Measurements from ENCODE around the gene NSF.
A peak's percentile ranks its signal among the peaks of the same experiment; 100 is the strongest.
"Not testable (repeated sequence)": the region's sequence is repeated elsewhere in the genome, so short reads cannot be mapped to it uniquely, and the experiment has no call there.

NSF gene

DNA sequence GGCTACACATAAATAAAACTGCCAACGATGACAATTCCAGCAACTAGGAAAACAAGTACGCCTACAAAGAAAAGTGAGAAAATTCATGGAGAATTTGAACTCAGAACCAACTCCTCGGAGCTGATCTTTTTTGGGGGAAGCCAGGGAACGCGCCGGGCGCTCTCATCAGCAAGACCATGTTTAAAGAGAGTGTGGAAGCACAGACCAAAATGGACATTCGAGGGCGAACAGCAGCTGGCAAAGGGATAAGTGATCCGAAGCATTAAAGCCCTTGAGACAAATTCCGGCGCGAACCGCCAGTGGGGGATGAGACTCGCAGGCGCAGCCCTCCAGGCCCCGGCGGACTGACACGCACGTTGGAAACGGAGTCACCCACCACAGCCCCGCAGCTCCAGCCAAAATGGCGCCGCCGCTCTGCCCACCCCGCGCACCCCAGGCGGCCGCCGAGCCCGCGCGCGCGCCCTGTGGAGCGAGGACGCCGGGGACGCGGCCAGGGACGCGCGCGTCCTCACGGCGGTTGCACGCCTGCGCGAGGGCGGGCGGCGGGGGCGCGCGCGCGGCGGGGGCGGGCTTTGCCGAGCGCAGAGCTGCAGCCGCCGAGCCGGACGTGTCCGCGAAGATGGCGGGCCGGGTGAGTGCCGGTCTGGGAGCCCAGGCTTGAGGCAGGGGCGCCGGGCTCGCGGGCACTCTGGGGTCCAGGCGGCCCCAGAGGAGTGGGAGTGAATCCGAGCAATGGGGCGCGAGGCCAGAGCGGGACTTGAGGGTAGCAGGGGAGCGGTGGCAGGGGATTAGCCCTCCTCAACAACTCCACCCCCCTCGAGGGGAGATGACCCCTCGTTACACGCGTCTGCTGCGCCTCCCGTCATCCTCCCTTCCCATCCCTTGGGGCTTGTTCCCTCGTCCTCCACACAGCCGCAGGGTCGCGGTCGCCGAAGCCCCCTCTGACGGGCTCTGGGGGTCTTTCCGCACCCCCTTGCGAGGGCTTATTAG lies at the start of gene NSF:
Gene NSF (plus strand): TSS at position 513 of the 990 bp plus-strand sequence. CDS start 107 bp downstream, at position 620.
- DNase-seq: not testable (repeated sequence)

DNA sequence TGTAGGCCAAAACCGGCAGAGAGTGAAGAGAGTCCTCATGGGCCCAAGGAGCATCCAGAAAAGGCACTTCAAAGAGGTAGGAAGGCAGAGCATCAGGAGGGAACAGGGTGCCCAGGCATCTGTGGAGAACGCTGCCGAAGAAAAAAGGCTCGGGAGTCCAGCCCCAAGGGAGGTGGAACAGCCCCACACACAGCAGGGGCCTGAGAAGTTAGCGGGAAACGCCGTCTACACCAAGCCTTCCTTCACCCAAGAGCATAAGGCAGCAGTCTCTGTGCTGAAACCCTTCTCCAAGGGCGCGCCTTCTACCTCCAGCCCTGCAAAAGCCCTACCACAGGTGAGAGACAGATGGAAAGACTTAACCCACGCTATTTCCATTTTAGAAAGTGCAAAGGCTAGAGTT lies 41.9 kb upstream of the NSF start:
- DNase-seq: peak in 1 of 2 experiments; percentile 3

DNA sequence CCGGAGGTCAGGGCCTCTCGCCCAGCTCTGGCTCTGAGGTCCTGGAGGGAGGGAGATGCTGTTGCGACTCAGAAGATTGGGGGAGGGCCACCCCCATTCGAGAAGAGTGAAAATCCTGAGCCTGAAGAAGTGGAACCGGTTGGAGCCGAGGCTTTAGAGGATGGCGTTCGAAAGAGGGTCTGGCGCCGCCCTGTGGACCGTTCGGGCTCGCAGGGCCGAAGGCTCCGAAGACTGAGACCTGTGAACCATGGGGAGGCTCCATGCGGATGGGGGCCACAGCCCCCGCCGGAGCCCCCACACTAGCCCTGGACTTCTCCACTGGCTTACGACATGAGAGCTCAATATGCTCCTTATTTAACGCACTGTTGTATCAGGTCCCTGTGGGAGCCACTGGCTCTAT lies 31.3 kb upstream of the NSF start:
- DNase-seq: not testable (repeated sequence)

DNA sequence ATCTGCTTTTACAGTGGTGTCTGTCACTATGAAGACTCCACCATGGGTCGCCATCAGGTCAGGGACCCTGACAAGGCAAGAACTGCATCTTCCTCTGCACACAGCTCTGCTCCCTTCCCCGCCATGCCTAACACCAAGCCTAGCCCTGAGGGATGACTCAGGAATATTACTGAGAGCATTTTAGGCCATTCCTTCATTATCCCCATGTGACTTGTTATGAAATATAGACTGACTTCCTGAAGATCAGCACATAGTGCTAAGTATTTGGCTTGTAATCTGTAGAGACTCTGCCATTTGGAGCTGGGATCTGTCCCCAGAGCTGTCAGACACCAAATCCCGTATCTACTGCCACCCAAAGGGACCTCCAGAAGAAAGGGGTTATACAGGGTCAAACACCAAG lies 30.4 kb upstream of the NSF start:
- DNase-seq: not testable (repeated sequence)

DNA sequence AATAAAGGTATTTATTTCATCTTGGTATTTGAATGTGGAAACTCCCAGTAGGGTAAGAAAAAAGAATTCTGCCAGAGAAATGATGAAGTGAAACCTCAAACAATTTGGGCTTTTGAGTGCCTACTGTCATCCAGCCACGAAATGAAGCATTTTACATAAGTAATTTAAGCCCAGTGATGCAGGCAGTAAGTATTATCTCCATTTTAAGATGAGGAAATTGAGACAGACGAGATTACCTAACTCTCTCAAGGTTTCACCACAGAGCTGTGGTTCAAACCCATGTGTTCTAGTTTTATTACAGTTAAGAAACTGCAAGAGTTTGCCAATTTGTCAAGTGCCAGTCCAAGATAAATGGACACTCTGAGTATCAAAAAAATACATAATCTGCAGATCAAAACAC lies 24.2 kb upstream of the NSF start:
- not testable (repeated sequence) for DNase-seq

DNA sequence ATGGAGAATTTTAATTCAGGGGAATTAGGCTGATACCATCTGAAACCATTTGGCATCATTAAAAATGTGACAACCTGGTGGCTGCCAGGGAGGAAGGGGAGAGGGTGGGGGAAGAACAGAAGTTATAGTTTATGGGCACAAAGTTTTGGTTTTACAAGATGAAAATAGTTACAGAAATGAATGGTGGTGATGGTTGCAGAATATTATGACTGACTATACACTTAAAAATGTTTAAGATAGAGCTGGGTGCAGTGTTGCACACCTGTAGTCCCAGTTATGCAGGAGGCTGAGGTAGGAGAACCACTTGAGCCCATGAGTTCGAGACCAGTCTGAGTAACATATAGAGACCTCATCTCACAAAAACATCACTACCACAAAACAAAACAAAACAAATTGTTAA lies 23.5 kb upstream of the NSF start:
- not testable (repeated sequence) for DNase-seq

DNA sequence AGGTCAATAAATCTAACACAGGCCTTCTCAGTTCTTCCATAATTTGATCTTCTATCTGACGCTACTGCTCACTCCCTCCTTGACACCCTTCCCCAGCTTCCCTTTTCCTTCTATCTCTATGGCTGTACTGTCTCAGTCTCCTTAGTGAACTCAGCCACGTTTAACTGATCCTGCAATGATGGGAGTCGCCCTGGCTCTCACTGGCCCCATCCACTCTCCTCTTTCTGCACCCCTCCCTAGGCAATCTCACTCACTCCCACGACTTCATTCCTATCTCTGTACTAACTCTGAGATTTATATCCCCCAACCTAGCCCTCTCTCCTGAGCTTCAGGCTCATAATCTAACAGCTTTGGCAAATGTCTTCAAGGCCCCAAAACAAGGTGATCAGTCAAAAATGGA lies 18.7 kb upstream of the NSF start:
- not testable (repeated sequence) for DNase-seq

DNA sequence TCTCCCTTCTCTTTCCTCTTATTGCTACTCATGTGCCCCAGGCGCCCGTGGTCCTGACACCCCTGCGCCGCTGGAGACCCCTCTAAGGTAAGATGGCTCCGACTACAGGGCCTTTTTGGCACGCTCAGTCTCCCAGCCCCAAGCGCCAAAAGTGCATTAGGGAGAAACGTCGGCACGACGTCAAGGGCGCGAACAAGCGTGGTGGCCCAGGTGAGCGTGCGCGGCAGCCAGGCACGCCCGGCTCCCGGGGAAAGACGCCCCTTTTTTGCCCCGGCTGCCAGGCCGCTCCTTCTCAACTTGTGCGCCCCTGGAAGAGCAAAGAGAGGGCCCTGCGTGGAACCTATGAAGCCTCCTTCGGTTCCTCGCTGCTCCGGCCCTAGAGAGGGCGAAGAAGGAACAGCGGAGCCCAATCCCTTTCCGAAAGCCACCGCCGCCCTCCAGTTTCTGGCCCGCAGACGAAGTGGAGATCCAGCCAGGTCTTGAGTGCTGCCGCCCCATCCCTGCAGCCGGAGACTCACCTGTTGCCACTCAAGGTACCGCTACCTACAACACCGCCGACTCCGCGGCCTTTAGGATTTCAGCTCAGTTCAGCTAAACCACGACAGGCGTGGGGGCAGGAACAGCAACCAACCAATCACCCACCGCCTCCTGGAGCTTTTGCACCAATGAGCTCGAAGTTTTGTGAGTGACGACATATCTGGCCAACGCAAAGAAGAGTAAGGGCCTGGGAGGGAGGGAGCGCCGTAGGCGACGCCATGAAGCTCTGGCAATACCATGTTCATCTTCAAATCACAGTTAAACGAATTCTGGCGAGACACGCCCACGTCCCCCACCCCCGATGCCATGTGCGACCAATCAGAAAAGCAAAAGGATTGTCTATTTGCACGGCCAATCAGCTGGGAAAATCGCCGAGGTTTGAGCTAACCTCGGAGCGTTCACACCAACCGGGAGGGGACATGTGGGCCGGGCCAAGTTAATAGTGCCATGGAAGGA lies 11.1 kb upstream of the NSF start, which contains the start of gene ARL17A:
Gene ARL17A (minus strand): TSS at position 609 of the 993 bp plus-strand sequence. CDS start 3,369 bp downstream, outside the sequence.
- DNase-seq: peak; percentile 74 to 80

DNA sequence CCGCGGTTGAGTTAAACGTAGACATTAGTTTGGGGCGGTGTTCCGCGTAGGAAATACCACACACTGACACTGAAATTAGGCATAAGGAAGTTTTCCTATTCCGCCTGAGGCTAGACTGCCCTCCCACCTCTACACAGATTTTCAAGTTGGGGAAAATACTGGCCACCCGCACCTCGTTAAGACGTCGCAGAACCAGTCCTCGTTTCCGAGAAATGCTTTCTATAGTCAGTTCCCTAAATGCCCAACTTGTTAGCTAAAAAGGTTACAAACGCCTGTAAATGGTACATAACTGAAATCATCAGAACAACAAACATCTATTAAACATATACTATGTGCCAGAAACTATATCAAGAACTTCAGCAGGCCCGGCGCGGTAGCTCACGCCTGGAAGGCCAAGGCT lies 10.4 kb upstream of the NSF start:
- not testable (repeated sequence) for DNase-seq

DNA sequence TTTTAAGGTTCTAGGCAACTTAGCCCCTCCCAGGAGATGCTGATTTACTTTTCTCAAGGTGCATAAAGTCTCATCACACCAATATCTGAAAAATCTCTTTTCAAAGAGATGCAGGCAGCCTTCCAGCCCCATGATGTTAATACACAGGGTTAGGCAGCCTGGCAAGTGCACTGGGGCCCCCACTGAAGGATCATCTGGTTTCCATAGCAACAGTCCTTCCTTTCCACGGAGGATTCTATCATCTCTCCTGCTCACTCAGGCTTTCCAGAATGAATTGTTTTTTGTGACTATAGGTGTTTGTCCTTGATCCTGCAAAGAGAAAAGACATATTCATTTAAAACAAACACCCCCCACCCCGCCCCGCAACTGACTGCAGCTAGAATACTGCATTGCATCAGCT lies 5.0 kb upstream of the NSF start:
- not testable (repeated sequence) for DNase-seq

DNA sequence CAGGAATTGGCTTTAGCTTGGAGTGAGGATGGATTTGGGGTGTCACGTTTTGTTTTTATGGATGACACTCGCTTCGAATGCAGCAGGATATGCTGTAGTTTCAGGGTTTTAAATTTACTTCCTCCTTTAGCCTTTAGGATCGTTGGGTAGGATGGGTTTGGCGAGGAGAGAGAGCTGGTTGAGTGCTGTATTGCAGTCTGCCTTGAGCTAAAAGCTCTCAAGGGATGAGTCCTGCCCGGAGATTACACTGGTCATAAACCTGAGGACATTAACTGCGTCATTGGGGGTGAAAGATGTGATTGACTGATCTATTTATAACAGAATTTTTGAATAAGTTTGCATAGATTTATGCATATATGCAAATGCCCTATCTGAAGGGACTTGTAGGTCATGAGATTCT lies 863 bp downstream of the NSF start:
- not testable (repeated sequence) for DNase-seq

DNA sequence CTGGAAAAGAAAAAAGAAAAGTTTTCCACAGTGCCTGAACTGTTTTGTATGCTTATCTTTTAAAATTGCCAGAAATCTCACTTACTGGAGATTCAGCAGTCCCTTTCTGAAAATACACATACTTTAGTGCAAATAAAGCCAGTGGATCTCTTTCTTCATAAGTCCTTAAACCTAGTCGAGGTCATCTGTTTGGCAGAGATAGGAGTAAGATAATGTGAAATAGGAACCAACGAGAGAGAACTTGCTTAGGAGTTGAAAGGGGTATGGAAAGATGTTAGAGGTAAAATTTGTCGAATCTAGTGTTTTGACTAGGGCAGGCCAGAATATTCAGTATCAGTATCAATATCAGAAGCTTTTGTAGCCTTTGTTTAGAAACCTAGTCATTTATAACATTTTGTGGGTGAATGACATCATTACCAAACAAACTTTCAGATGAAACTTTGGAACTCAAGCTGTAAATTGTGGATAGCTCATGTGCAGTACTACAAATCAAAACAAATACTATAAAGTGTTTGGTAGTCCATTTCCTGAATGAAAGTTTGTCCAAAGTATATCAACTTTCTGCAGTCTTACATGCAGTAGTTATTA lies 8.0 kb downstream of the NSF start:
- not testable (repeated sequence) for DNase-seq

DNA sequence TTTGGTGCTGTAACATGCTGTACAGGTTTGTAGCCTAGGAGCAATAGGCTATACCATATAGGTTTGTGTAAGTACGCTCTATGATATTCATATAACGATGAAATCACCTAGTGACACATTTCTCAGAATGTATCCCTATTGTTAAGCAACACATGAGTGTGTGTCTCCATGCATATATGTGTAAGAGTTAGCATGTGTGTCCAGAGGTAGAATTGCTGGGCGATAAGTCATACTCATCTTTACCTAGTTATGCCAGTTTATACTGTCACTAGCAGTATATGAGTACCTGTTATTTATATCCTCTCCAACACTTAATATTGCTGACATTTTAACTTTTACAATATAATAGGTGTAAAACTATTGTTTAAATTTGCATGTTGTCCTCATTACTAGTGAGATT lies 10.3 kb downstream of the NSF start:
- not testable (repeated sequence) for DNase-seq

DNA sequence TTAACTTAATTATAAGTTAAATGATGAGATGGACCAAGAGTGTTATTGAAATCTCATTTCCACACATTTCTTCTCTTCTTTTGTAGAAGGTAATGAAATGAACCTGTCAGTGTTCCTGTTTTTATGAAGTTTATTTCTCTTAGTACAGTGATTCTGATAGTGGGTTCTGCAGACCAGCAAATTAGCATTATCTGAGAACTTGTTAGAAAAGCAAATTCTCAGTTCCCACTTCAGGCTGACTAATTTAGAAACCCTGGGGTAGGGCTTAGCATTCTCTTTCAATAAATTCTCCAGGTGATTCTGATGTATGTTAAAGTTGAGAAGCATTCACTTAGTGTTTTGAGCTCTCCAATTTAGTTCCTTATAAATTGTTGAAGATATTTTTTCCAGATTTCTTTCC lies 12.7 kb downstream of the NSF start:
- not testable (repeated sequence) for DNase-seq

DNA sequence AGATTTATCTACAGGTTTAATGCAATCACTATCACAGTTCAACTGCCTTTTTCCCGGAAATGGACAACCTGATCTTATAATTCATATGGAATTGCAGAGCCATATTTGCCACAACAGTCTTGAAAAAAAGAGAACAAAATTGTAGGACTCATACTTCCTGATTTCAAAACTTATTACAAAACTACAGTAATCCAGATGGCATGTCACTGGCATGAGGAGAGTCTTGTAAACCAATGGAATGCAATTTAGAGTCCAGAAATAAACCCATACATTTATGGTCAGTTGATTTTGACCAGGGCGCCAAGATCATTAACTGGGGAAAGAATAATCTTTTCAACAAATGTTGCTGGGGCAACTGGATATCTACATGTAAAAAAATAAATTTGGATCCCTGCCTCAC lies 20.8 kb downstream of the NSF start:
- DNase-seq: not testable (repeated sequence)

DNA sequence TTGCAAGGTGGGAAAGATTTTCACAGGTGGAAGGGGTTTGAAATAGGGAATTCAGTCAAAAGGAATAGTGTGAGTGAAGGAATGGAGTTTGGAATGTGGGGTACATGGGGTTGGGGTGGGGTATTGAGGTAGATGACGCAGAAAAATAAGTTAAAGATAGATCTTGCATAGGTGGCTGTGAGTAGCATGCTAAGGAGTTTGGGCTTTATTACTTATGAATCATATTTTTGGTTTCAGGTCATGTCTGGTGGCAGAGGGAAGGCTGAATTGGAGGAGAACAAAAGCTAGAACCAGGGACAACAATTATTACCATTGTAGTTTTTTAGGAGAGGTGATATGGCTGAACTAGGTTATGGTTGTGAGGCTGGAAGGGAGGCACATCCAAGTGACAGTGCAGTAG lies 23.4 kb downstream of the NSF start:
- not testable (repeated sequence) for DNase-seq

DNA sequence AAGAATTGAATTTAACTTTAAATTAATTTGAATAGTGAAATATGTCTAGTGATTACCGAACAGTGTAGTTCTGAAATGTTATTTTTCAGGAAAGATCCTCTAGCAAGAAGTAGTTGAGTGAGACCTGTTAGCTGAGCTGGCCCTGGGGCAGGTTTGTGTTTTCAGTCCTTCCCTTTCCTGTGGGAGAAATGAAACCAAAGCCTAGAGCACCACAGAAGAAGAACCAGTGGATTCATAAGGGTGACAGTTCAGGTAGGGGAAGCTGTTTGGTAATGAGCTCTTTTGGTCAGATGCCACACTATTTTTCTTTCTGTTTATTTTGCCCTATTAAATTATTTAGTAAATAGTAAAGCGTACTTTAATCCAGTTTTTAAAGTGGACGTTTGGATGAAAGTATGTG lies 26.7 kb downstream of the NSF start:
- not testable (repeated sequence) for DNase-seq

DNA sequence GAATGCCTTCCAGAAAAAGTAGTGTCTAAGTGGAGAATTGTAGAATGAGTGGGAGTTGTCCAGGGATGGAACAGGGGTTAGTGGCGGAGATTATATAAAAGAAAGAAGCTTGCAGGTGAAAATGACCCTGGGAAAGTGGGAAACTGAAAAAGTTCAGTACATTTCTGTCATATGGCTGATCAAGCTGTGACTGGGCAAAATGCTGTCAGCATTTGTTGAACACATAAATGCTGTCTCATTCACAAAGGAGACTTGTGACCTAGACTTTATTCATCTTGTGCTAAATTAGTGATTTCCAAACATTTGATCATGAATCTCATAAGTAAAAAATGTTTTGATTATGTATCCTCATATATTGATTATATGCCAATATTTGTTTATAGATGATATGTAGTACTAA lies 28.5 kb downstream of the NSF start:
- not testable (repeated sequence) for DNase-seq

DNA sequence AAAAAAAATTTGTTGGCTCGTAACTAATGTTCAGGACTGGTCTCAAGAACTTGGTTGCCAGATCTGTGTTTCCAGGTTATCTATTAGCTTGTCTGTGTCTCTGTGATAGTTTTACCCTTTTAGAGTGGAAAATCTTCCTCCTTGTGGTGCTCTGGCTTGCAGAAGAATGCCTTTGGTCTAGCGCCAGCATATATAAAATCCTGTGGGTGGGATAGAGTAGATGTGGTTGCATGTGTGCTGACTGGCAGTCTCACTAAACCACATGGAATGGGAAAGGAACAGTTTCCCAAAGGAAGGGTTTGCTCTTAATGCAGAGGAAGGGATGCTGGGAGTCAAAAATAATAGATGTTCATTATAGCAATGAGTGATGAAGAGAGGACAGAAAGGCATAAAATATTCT lies 33.3 kb downstream of the NSF start:
- DNase-seq: not testable (repeated sequence)

DNA sequence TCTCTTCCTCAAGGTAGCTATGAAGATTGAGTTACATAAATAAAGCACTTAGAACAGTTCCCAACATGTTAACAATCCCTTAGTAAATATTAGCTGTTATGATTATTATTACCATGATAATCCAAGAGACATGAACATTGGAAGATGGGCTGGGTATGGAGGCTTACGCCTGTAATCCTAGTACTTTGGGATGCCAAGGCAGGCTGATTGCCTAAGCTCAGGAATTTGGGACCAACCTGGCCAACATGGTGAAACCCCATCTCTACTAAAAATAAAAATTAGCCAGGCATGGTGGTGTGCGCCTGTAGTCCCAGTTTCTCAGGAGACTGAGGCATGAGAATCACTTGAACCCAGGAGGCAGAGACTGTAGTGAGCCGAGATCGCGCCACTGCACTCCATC lies 34.3 kb downstream of the NSF start:
- not testable (repeated sequence) for DNase-seq

DNA sequence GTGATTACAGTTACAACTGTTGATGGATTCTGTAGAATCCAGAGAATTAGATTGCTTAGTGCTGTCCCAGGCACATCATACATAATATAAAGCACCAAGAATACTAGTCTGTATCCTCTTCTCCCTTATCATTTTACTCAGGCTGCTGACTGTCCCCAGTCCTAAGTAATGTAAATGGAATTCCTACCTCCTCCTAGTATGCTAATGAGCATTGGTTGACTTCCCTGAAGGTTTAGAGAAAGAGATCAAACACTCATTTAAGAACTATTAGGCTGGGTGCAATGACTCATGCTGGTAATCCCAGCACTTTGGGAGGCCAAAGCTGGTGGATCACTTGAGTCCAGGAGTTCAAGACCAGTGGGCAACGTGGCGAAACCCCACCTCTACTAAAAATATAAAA lies 37.0 kb downstream of the NSF start:
- not testable (repeated sequence) for DNase-seq

DNA sequence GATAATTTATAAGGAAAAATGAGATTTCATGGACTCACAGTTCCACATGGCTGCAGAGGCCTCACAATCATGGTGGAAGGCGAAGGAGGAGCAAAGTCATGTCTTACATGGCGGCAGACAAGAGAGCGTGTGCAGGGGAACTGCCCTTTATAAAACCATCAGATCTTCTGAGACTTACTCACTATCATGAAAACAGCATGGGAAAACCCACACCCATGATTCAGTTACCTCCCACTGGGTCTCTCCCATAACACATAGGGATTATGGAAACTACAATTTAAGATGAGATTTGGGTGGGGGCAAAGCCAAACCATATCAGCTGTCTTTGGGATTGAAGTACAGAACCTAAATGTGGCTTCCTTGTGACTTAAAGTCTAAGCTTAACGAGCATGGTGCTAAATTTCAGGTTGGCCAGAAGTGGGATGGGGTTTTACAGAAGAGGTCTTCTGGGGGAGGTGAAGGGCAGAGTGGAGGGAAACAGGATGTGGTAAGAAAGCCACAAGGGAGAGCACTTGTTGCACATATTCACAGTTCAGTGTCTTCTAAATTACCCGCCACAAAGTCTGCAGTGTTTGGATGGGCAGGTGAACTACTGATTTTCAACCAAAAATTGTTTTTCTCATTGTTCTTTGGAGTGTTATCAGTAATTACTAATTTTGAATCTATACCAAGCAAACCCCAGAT lies 38.4 kb downstream of the NSF start:
- not testable (repeated sequence) for DNase-seq
